GM12878 (cell line): Measurements from ENCODE around the gene FZD10. TPM values are rescaled to one million over a fixed set of nuclear protein-coding genes. Genes with fewer than 3 reads are reported as not detected.

ENCODE experiments used
- ATAC-seq: fragments of 200-7000 bp; cut with Tn5 transposase; 3 replicates; pipeline ENCODE4 v1.9.1; 2020; ENCODE audit warnings: mild to moderate bottlenecking, moderate library complexity
- BruUV-seq: library from RNA; stranded (reverse); fragments of 400-500 nt; replicated peaks from 2 replicates; lab custom pipeline; 2021; lab: Mats Ljungman, UMichigan
- CTCF ChIA-PET: fragments of 300-600 bp; sonication (Branson Sonifier 250); formaldehyde crosslinking; extraction: SDS; loops from one replicate; lab custom pipeline; 2021; ENCODE audit warnings: inconsistent platforms; lab: Yijun Ruan, JAX
- POLR2A ChIA-PET: fragments of 350-600 bp; formaldehyde crosslinking; extraction: SDS; loops from one replicate; lab custom pipeline; 2021; ENCODE audit warnings: inconsistent platforms; lab: Charles Lee
- RAD21 ChIA-PET: fragments of 300-600 bp; sonication (Branson Sonifier 250); formaldehyde crosslinking; loops from one replicate; lab custom pipeline; 2023; ENCODE audit warnings: antibody characterized with exemption; ENCODE audit not compliant: unreplicated experiment; lab: Charles Lee
- SMC1A ChIA-PET: fragments of 300-600 bp; sonication (Branson Sonifier 250); formaldehyde crosslinking; loops from one replicate; lab custom pipeline; 2023; ENCODE audit not compliant: unreplicated experiment, uncharacterized antibody; lab: Charles Lee
- DNase-seq: peaks from one replicate; pipeline ENCODE4 v3.0.0-alpha.2; 2011; ENCODE audit warnings: low read depth, low spot score
- FAIRE-seq: peaks from 3 replicates; lab custom pipeline; 2011; peaks lifted over from hg19 to GRCh38; lab: Jason Lieb, UNC
- H2AFZ ChIP-seq: 2 replicates; pipeline ENCODE4 v1.6.0; 2011; ENCODE audit warnings: low read depth, low read length, control low read depth; ENCODE audit not compliant: control insufficient read depth
- H3K27ac ChIP-seq: 2 replicates; pipeline ENCODE4 v1.5.1; 2011; ENCODE audit warnings: control low read depth; ENCODE audit not compliant: control insufficient read depth, insufficient read depth
- H3K27me3 ChIP-seq, 2 experiments: replicated peaks in 1 of 2; 2 replicates each; pipeline versions ENCODE4 v1.6.0 to v1.6.1; 2011; ENCODE audit warnings: low read length in 1 of 2; ENCODE audit not compliant: control insufficient read depth in 2 of 2, insufficient read depth in 2 of 2
- H3K36me3 ChIP-seq, 2 experiments: 2 replicates each; pipeline ENCODE4 v1.5.1; 2011; ENCODE audit warnings: low read length in 1 of 2; ENCODE audit not compliant: control insufficient read depth in 2 of 2, insufficient read depth in 2 of 2
- H3K4me1 ChIP-seq: 2 replicates; pipeline ENCODE4 v1.6.1; 2011; ENCODE audit warnings: mild to moderate bottlenecking, low read length, moderate library complexity, mixed read lengths; ENCODE audit not compliant: control insufficient read depth, insufficient read depth
- H3K4me2 ChIP-seq: 2 replicates; pipeline ENCODE4 v1.6.0; 2011; ENCODE audit warnings: control low read depth; ENCODE audit not compliant: control insufficient read depth, insufficient read depth
- H3K4me3 ChIP-seq: fragments of 200-600 bp; sonication (generic); 2 replicates; pipeline ENCODE4 v1.5.1; 2016
- H3K79me2 ChIP-seq: 2 replicates; pipeline ENCODE4 v1.6.0; 2011; ENCODE audit warnings: low read length; ENCODE audit not compliant: control insufficient read depth, insufficient read depth
- H3K9ac ChIP-seq: 2 replicates; pipeline ENCODE4 v1.8.0; 2011; ENCODE audit warnings: low read length, control low read depth, mixed read lengths; ENCODE audit not compliant: control insufficient read depth, insufficient read depth
- H3K9me3 ChIP-seq: replicated peaks from 3 replicates; pipeline ENCODE4 v1.5.1; 2011; ENCODE audit warnings: mild to moderate bottlenecking, low read length; ENCODE audit not compliant: control insufficient read depth, insufficient read depth
- H4K20me1 ChIP-seq: 2 replicates; pipeline ENCODE4 v1.6.0; 2011; ENCODE audit not compliant: control insufficient read depth, insufficient read depth
- ATF7 ChIP-seq: fragments of 450-650 bp; IDR thresholded peaks from 2 replicates; pipeline ENCODE4 v1.6.1; 2016; ENCODE audit warnings: low read depth, mild to moderate bottlenecking
- EP300 ChIP-seq, 2 experiments: fragments of 150-350 bp in 1 of 2; IDR thresholded peaks; 2 replicates each; pipeline ENCODE4 v1.6.1; 2011 to 2012; ENCODE audit warnings: low read depth in 2 of 2, low read length in 2 of 2, borderline replicate concordance in 1 of 2, improper control_type of control experiment in 1 of 2, inconsistent platforms in 1 of 2; ENCODE audit not compliant: control insufficient read depth in 1 of 2
- HDGF ChIP-seq: fragments of 450-650 bp; IDR thresholded peaks from 2 replicates; pipeline ENCODE4 v1.6.1; 2016; ENCODE audit warnings: antibody characterized with exemption
- MEF2A ChIP-seq: IDR thresholded peaks from 2 replicates; pipeline ENCODE4 v1.6.1; 2011; ENCODE audit warnings: low read depth, mild to moderate bottlenecking, low read length, moderate library complexity; ENCODE audit not compliant: insufficient read depth
- RCOR1 ChIP-seq: conservative IDR thresholded peaks from 2 replicates; pipeline ENCODE4 v1.6.1; 2012; ENCODE audit warnings: low read depth, low read length, improper control_type of control experiment
- SIN3A ChIP-seq: IDR thresholded peaks from 2 replicates; pipeline ENCODE4 v1.6.1; 2012; ENCODE audit warnings: low read depth, low read length, improper control_type of control experiment
- SRF ChIP-seq, 2 experiments: IDR thresholded peaks; 2 replicates each; pipeline ENCODE4 v1.6.1; 2011; ENCODE audit warnings: low read depth in 2 of 2, low read length in 2 of 2, mild to moderate bottlenecking in 1 of 2, moderate library complexity in 1 of 2
- TCF3 ChIP-seq: IDR thresholded peaks from 2 replicates; pipeline ENCODE4 v1.6.1; 2012; ENCODE audit warnings: low read depth, mild to moderate bottlenecking, low read length, borderline replicate concordance; ENCODE audit not compliant: insufficient read depth
- USF2 ChIP-seq: IDR thresholded peaks from 2 replicates; pipeline ENCODE4 v1.6.1; 2011; ENCODE audit warnings: low read depth, low read length, improper control_type of control experiment, borderline replicate concordance
- ZBTB33 ChIP-seq: fragments of 450-650 bp; IDR thresholded peaks from 2 replicates; pipeline ENCODE4 v1.6.1; 2017; ENCODE audit warnings: mild to moderate bottlenecking
- ZNF592 ChIP-seq: fragments of 450-650 bp; IDR thresholded peaks from 2 replicates; pipeline ENCODE4 v1.6.1; 2017; ENCODE audit warnings: mild to moderate bottlenecking, moderate library complexity
- ZNF687 ChIP-seq: fragments of 450-650 bp; IDR thresholded peaks from 2 replicates; pipeline ENCODE4 v1.6.1; 2017; ENCODE audit warnings: mild to moderate bottlenecking, moderate library complexity
- WGBS: methylation state at CpG from one replicate; pipeline ENCODE4 v1.1.6; 2016; ENCODE audit warnings: low lambda C conversion rate; ENCODE audit not compliant: insufficient replicate concordance, insufficient coverage; ENCODE audit errors: missing lambda C conversion rate; 5-methylcytosine and 5-hydroxymethylcytosine counted together
- in situ Hi-C: fragments of 300-500 bp; cut with MboI; formaldehyde crosslinking; loops from 9 replicates; pipeline ENCODE4 v1.14.3; 2018; ENCODE audit warnings: mixed read lengths
- intact Hi-C: fragments of 100-400 bp; cut with micrococcal nuclease; formaldehyde crosslinking; loops from one replicate; pipeline ENCODE4 v1.14.2; 2022; ENCODE audit not compliant: unreplicated experiment
- polyA plus RNA-seq, 11 experiments: library from polyadenylated mRNA; depleted of rRNA in 4 of 11; unstranded in 6 of 11; stranded (reverse) in 5 of 11; fragments of >200 nt; fragmentation: Nextera tagmentation in 4 of 11; fragmentation: Illumina TruSeq in 1 of 11; extraction: Ambion mirVana in 4 of 11; extraction: Trizol in 1 of 11; gene quantifications; 1 replicate in 1 of 11; 2 replicates in 10 of 11; pipeline versions ENCODE4 v1.2.1 to v1.2.3, GENCODE V29; 2011 to 2016; ENCODE audit warnings: inconsistent platforms in 2 of 11, missing spikeins in 2 of 11, low read depth in 1 of 11
- total RNA-seq, 4 experiments: library from RNA; depleted of rRNA in 3 of 4; stranded (reverse); fragments of >200 nt in 3 of 4; fragmentation: Illumina TruSeq in 1 of 4; extraction: Trizol in 1 of 4; gene quantifications; 2 replicates each; pipeline versions ENCODE4 v1.2.1 to v1.2.3, GENCODE V29; 2013 to 2021

The FZD10 gene
- total and polyA plus RNA-seq, 10 of the 15 experiments (the other 5 are each of a cell fraction or from before 2014, with no cell fraction given): not detected

- TF ChIP-seq ZBTB33: no peak
- TF ChIP-seq RCOR1: no peak
- no peak for TF ChIP-seq ZNF592
- TF ChIP-seq EP300 (IDR thresholded peaks at IDR 0.05; ENCODE audit: borderline replicate concordance in 1 of 2, control insufficient read depth in 1 of 2, low read depth in 2 of 2, low read length in 2 of 2): no peak
- TF ChIP-seq USF2: no peak
Measured at GRCh38 chr12:130158754-130159059, 3.6 kb upstream of the FZD10 start (continued).

- POLR2A ChIA-PET: no interaction called here
- BruUV-seq: no TSS peak
- H3K4me3 ChIP-seq: no peak overlapping the region
- no peak overlapping the region for H3K9ac ChIP-seq
- CTCF ChIA-PET: no interaction called here
- no peaks in the 10 kb centered on the region; the same call in 2 of the 3 replicates for H3K9me3 ChIP-seq
- H3K4me2 ChIP-seq: no peak overlapping the region
- no peaks in the 10 kb centered on the region for H3K27me3 ChIP-seq
- in situ Hi-C loops (no loop called here), intact Hi-C loops (no loop called here)
- RAD21 ChIA-PET: no interaction called here
- FAIRE-seq (no peak), DNase-seq (no peak), ATAC-seq (no peak)
- no peaks in the 10 kb centered on the region for H3K36me3 ChIP-seq
- H3K27ac ChIP-seq: no peak overlapping the region
- WGBS: 28% methylated on average over 7 of the region's 7 CpGs
- no peaks in the 10 kb centered on the region for H4K20me1 ChIP-seq
- no peaks in the 10 kb centered on the region for H3K4me1 ChIP-seq
- SMC1A ChIA-PET: no interaction called here
- H3K79me2 ChIP-seq: no peaks in the 10 kb centered on the region
- no peak overlapping the region for H2AFZ ChIP-seq
- no peak for TF ChIP-seq ATF7
- TF ChIP-seq TCF3: no peak
- no peak for TF ChIP-seq ZNF687
- no peak for TF ChIP-seq SRF (IDR thresholded peaks at IDR 0.05; ENCODE audit: low read depth in 2 of 2, low read length in 2 of 2)
- no peak for TF ChIP-seq MEF2A
- no peak for TF ChIP-seq HDGF
- TF ChIP-seq SIN3A: no peak
Measured at GRCh38 chr12:130160306-130160705, 2.0 kb upstream of the FZD10 start.
